Prostate gland (tissue), 2 donors: Measurements from ENCODE around the gene TRAPPC4. TPM values are rescaled to one million over a fixed set of nuclear protein-coding genes. Genes with fewer than 3 reads are reported as not detected.

ENCODE experiments used
- DNase-seq: peaks from one replicate; pipeline ENCODE4 v3.0.0-alpha.2; 2019; ENCODE audit warnings: low spot score
- H3K27ac ChIP-seq, 2 donors: fragments of 200-600 bp; sonication (generic); 2 replicates each; pipeline ENCODE4 v1.5.1; 2017 to 2019
- H3K27me3 ChIP-seq: fragments of 200-600 bp; sonication (generic); replicated peaks from 2 replicates; pipeline ENCODE4 v1.5.1; 2019; ENCODE audit not compliant: insufficient read depth
- H3K36me3 ChIP-seq, 2 donors: fragments of 200-600 bp; sonication (generic); 1 replicate in 1 of 2; 2 replicates in 1 of 2; pipeline versions ENCODE4 v1.5.1 to v1.8.1; 2017 to 2019
- H3K4me1 ChIP-seq: fragments of 200-600 bp; sonication (generic); replicated peaks from 2 replicates; pipeline ENCODE4 v1.5.1; 2019
- H3K4me3 ChIP-seq, 2 donors: fragments of 200-600 bp; sonication (generic); 2 replicates each; pipeline ENCODE4 v1.5.1; 2017 to 2019
- H3K9me3 ChIP-seq: fragments of 200-600 bp; sonication (generic); 2 replicates; pipeline ENCODE4 v1.5.1; 2017
- POLR2A ChIP-seq: fragments of 450-650 bp; IDR thresholded peaks from one replicate; pipeline ENCODE4 v1.6.1; 2016; ENCODE audit warnings: antibody characterized with exemption, mild to moderate bottlenecking
- POLR2AphosphoS5 ChIP-seq: sonication (generic); formaldehyde crosslinking; IDR thresholded peaks from one replicate; pipeline ENCODE4 v1.6.1; 2017; ENCODE audit warnings: antibody characterized with exemption
- WGBS: methylation state at CpG from one replicate; pipeline ENCODE4 v1.1.5; 2018; 5-methylcytosine and 5-hydroxymethylcytosine counted together
- intact Hi-C: fragments of 100-400 bp; cut with DNase I; formaldehyde crosslinking; loops from one replicate; pipeline ENCODE4 v1.14.2; 2022
- microRNA-seq: library from miRNA; unstranded; fragments of <30 nt; microRNA quantifications from one replicate; pipeline ENCODE4, GENCODE V29; 2016
- small RNA-seq, 2 donors: library from RNA; depleted of rRNA; stranded (forward); fragments of <200 nt; gene quantifications; one replicate each; pipeline ENCODE3, GENCODE V24; 2016
- total RNA-seq, 2 donors: library from RNA; depleted of rRNA; stranded (reverse); fragments of >200 nt; gene quantifications; one replicate each; pipeline ENCODE4 v1.1.0, GENCODE V29; 2016
- TF ChIP-seq, protein P1 (sequence below), 4 experiments: fragments of 200-600 bp in 2 of 4; fragments of 450-650 bp in 2 of 4; sonication (generic) in 2 of 4; IDR thresholded peaks; 1 replicate in 3 of 4; 2 replicates in 1 of 4; pipeline ENCODE4 v1.5.1; 2016 to 2019; ENCODE audit warnings: antibody characterized with exemption in 4 of 4, mild to moderate bottlenecking in 2 of 4, moderate library complexity in 2 of 4

TRAPPC4 gene
- total RNA-seq, 2 donors from 2014 or later = 79.8 to 83.5 TPM

- H3K4me1 ChIP-seq = peaks cover 9% of the 10 kb centered on the region
- peak; percentile 65 for TF ChIP-seq POLR2A
- TF ChIP-seq POLR2AphosphoS5 = peak; percentile 97
- TF ChIP-seq, protein P1, sequence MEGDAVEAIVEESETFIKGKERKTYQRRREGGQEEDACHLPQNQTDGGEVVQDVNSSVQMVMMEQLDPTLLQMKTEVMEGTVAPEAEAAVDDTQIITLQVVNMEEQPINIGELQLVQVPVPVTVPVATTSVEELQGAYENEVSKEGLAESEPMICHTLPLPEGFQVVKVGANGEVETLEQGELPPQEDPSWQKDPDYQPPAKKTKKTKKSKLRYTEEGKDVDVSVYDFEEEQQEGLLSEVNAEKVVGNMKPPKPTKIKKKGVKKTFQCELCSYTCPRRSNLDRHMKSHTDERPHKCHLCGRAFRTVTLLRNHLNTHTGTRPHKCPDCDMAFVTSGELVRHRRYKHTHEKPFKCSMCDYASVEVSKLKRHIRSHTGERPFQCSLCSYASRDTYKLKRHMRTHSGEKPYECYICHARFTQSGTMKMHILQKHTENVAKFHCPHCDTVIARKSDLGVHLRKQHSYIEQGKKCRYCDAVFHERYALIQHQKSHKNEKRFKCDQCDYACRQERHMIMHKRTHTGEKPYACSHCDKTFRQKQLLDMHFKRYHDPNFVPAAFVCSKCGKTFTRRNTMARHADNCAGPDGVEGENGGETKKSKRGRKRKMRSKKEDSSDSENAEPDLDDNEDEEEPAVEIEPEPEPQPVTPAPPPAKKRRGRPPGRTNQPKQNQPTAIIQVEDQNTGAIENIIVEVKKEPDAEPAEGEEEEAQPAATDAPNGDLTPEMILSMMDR (IDR thresholded peaks at IDR 0.05) = peak in 1 of 4 experiments; percentile 20
- no peaks in the 10 kb centered on the region for H3K9me3 ChIP-seq
- peaks cover 0 to 3% of the 10 kb centered on the region in 2 donors for H3K36me3 ChIP-seq
- DNase-seq = peak; percentile 98
- intact Hi-C loops = no loop called here
- H3K4me3 ChIP-seq = peak within 1 kb of the TSS; percentile 54 to 90
- under 1% methylated on average over 49 of the region's 49 CpGs for WGBS
- H3K27ac ChIP-seq = peak within 1 kb of the TSS; percentile 74 to 86
- no peaks in the 10 kb centered on the region for H3K27me3 ChIP-seq
Observed at GRCh38 chr11:119067371-119068222, 49.0 kb downstream of the TRAPPC4 start, which contains the start of gene VPS11. Gene VPS11, plus strand, starts transcription at chr11:119067818. Its CDS starts 6 bp downstream, at chr11:119067824.

Small RNAs within 50 kb of the gene (microRNA-seq; reads per million reads assigned to microRNA genes)
- gene MIR3656 = 0.42 reads per million

Small RNAs within 50 kb of the gene (small RNA-seq; reads per million reads assigned to genes)
- 0 reads per million in 2 donors for gene AP003392.2
- gene RF00017 = 0 reads per million in 2 donors
- gene RF00019 = 0 reads per million in 2 donors

Other genes starting within 250 kb of the TRAPPC4 start
- 100 to 1,000 TPM; 122 to 127 TPM for gene DDX6, start 227.6 kb upstream of the TRAPPC4 start, total RNA-seq
- under 1 TPM in 1 of 2 donors, not detected in 1; 0.17 TPM for gene CXCR5, start 134.9 kb upstream of the TRAPPC4 start, total RNA-seq
- 10 to 100 TPM; 46.6 to 56.8 TPM for gene BCL9L, start 92.8 kb upstream of the TRAPPC4 start, total RNA-seq
- not detected for gene UPK2, start 62.5 kb upstream of the TRAPPC4 start, total RNA-seq
- gene FOXR1, start 47.0 kb upstream of the TRAPPC4 start, total RNA-seq = 1 to 10 TPM in 1 of 2 donors, not detected in 1; 1.8 TPM
- gene CENATAC, start 20.6 kb upstream of the TRAPPC4 start, total RNA-seq = 10 to 100 TPM; 19.4 to 44.5 TPM
- 1,000 to 10,000 TPM in 1 of 2 donors, 100 to 1,000 TPM in 1; 949 to 1,730 TPM for gene RPS25, start 423 bp upstream of the TRAPPC4 start, total RNA-seq
- gene SLC37A4, start 12.1 kb downstream of the TRAPPC4 start, total RNA-seq = 10 to 100 TPM; 36.2 to 58.7 TPM
- 100 to 1,000 TPM; 115 to 149 TPM for gene HYOU1, start 38.4 kb downstream of the TRAPPC4 start, total RNA-seq
- 10 to 100 TPM; 41.1 to 49.1 TPM for gene VPS11, start 49.1 kb downstream of the TRAPPC4 start, total RNA-seq
- gene HMBS, start 66.1 kb downstream of the TRAPPC4 start, total RNA-seq = 10 to 100 TPM in 1 of 2 donors, 1 to 10 TPM in 1; 9.2 to 14.3 TPM
- gene DPAGT1, start 83.1 kb downstream of the TRAPPC4 start, total RNA-seq = 10 to 100 TPM; 39.6 to 49.6 TPM
- gene C2CD2L, start 88.6 kb downstream of the TRAPPC4 start, total RNA-seq = 1 to 10 TPM; 5.1 to 9.0 TPM
- gene HINFP, start 102.8 kb downstream of the TRAPPC4 start, total RNA-seq = 10 to 100 TPM; 22.1 to 41.7 TPM
- gene ABCG4, start 130.3 kb downstream of the TRAPPC4 start, total RNA-seq = under 1 TPM in 1 of 2 donors, not detected in 1; 0.85 TPM
- gene NLRX1, start 150.0 kb downstream of the TRAPPC4 start, total RNA-seq = 10 to 100 TPM; 18.8 to 26.1 TPM
- not detected for gene NHERF4, start 166.7 kb downstream of the TRAPPC4 start, total RNA-seq
- gene CBL, start 187.6 kb downstream of the TRAPPC4 start, total RNA-seq = 10 to 100 TPM in 1 of 2 donors, 1 to 10 TPM in 1; 9.8 to 38.8 TPM